NOMO-1 (cell line): Measurements from ENCODE around the gene ABAT.

ENCODE experiments used
- DNase-seq, 2 experiments: peaks; one replicate each; lab custom pipeline; 2025; ENCODE audit not compliant: unreplicated experiment in 2 of 2; lab: John Stamatoyannopoulos, UW

ABAT gene

DNA sequence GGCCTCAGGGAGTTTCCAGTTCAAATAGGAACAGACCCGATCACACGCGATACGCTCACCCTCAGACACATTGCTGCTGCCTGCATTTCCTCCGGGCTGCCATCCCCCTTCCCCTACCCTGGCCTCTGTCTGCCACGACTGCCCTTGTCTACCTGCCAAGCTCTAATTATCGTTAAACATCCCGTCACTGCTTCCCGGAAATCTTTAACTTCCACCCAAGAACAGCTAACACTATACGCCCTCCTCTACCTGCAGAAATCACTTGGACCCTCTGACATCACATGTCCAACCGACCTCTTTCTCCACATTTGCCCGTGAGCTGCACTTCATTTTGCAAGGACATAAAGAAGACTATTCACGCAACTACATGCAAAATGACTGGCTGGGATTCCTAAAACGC is 40.4 kb downstream of the ABAT start:
- DNase-seq: no peak

DNA sequence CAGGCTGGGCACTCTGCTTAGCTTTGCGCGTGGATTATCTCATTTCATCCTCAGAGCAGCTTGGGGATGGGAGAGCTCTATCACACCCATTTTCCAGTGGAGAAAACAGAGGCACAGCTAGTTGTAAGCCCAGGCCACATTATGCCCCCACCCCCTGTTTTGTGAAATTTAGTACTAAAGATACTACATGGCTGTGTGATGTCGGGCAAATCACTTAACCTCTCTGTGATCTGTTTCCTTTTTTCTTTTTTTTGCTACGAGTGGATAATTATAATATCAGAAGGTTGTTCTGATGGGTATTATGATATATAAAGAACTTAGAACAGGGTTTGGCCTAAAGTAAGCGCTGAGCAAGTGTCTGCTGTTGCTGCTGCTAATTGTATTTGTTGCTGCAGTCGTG is 41.6 kb downstream of the ABAT start:
- no peak for DNase-seq

DNA sequence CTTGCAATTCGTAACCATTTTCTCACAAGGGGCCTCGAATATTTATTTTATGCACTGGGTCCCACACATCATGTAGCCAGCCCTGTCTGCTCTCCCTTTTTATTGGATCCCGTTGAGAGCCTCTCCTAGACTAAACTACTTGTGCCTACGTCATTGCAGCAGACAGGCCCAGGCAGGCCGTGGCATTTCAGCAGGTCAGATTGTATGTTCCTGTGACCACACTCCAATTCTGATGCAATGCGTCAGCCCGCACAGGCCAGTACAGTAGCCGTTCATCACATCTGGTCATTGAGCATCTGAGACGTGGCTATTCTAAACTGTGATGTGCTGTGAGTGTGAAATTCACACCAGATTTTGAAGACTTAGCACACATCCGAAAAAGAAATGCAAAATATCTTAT is 42.2 kb downstream of the ABAT start:
- DNase-seq: no peak

DNA sequence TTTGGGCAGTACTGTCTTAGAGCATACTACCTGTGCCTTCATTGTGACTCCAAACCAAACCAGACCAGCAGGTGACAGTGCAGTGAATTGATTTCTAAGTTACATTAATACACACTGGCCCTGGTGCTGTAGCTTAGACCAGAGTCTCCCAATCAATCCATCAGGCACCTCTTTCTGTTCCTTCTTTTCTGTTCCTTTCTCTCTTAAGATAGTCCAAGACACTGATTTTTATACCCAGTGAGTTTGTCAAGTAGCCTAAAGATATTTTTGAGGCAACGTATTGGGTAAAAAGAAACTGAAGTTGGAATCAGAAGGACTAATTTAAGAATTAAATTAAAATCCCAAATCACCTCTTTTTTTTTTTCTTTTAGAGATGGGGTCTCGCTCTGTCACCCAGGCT is 43.1 kb downstream of the ABAT start:
- DNase-seq: no peak

DNA sequence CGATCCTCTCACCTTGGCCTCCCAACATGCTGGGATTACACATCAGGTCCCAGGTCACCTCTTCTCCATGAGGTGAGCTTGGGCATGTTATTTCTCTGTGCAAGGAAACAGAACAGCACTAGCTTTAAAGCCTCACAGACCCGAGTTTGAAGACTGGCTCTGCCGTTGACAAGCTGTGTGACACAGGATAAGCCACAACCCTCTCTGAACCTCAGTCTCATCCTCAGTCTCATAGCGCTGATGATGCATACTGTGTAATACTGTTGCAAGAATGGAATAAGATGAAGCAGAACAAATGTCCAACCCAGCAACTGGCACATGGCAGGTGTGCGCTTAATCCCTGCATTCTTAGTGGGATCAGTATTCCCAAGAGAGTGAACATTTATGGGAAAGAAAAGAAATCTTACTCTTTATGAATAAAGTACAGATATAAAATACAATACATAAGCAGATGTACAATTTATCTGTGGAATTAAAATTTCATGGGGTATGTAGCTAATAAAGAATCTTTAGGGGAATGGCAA is 43.5 kb downstream of the ABAT start:
- no peak for DNase-seq

DNA sequence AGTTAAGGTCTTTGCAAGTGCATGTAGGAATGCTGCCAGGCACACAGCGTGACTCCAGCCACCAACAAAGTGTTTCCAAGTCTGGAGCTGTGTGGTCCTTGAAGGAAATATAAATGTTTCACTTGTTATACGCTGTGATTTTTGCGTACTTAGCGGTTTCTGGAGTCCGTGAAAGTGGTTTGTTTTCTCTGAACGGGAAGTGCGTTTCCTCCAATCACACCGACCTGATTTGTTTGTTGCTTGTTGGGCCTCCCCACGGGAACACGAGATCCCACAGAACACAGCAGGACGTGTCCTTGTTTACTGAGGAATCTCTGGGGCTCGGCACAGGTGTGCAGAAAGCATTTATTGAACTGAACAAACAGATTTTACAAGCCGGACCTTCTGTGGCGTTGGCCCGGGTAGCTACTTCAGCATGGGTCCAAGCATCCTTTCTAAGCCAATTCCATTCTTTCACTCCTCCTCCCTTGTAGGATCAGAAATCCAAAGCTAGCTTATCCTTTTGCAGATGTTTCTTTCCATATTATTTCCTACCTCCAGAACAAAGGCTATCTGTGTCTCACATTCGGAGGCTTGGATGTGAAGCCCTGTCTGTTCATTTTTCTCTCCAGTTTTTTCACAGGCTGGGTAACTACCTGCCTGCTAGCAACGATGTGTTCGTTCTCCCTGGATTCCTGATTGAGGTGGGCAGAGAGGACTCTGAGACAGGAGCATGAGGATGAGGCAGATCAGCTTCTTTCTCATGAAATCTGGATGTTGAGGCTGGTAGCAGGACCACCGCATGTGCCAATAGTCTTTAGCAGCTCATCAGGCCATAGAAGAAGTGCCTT is 44.6 kb downstream of the ABAT start:
- no peak for DNase-seq

DNA sequence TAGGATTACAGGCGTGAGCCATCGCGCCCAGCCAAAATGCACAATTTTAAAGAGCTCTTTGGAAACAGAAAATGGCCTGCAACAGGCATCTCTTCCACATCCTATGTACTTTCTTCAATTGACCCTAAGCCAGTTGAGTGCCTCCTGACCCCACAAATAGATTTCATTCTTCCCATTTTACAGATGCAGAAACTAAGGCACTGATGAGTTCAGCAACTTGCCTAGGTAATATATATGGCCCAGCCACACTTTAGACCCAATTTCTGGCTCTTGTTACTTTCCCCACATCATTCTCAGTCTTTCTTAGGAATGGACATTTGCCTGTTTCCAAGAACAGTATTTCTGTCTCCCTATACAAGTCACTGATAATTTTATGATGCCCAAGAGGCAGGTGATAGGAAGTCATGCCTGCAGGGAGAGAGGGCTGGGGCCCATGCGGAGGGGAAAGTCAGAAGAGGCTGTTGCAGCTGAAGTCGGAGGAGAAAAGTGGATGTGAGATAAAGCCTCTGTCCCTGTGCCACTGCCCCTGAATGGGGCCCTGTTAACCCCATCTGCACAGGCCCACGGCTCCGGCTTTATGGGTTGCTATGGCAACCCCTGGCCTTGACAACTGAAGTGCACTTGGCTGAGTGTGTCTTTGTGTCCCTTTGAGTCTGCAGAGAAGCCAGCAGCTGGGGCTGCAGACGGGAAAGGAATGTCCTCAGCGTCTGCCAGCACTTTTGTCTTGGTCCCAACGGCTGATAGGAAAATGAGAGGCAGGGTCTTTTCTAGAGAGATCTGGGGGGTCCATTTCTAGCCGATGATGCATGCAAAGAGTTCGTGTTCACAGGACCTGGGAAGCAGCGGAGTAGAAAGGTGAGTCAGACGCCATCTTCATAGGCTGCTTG is 45.9 kb downstream of the ABAT start:
- DNase-seq: peak in 1 of 2 experiments; percentile 7

DNA sequence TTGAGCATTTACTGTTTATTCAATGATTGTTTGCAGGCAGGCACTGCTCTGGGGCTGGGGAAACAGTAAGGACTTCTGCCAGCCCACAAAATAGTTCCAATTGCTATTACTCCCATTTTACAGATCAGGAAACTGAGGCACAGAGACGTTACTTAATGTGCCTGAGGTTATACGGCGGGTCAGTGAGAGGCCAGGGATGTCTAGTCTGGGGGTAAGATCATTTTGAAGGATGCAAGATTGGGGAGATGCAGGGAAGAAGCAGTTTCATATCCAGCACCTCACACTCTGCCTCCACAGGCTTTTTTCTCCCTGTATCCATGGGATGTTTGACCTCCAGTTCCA is 46.5 kb downstream of the ABAT start:
- no peak for DNase-seq

DNA sequence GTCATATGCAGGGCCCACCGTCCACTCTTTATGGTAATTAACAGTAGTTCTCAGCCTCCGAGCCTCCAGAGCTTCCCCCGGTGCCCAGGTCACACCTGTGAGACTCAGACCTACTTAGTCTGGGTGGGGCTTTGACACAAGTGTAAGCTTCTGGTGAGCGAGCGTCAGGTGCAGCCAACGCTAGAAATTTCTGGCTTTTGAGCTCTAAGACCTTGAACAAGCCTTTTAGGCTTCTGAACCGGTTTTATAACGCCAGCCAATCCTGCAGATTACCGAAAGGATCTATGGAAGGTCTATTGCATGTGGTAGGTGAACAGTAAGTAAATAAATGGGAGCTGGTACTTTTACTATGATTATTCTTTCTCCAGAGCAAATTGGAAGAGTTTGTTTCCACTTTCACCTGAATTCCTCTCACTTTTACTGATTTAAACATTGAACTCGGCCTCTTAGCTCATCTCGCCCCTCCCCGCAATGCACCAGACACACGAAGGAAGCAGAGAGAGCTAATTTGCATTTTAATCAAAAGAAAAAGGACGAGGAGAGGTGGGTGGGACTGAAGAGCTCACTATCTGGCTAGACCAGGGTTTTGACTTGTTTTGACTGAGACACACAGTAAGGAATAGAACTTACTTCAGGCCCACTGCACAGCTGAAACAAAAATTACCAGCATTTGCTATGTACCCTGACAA is 47.1 kb downstream of the ABAT start:
- no peak for DNase-seq

DNA sequence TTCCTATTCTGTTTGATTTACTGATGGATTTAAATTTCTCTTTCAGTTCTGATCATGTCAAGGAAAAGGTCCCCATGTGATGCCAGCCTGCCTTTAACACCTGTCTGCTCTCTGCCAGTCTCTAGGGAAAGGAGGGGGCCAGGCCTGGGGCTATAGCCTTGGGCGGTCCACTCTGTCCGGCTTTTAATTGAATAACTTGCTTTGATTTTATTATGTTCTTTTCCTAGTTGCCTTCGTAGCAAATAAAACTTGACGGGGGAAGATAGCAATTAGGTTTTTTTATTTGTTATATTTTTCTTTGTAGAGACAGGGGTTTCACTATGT is 47.6 kb downstream of the ABAT start:
- DNase-seq: no peak

DNA sequence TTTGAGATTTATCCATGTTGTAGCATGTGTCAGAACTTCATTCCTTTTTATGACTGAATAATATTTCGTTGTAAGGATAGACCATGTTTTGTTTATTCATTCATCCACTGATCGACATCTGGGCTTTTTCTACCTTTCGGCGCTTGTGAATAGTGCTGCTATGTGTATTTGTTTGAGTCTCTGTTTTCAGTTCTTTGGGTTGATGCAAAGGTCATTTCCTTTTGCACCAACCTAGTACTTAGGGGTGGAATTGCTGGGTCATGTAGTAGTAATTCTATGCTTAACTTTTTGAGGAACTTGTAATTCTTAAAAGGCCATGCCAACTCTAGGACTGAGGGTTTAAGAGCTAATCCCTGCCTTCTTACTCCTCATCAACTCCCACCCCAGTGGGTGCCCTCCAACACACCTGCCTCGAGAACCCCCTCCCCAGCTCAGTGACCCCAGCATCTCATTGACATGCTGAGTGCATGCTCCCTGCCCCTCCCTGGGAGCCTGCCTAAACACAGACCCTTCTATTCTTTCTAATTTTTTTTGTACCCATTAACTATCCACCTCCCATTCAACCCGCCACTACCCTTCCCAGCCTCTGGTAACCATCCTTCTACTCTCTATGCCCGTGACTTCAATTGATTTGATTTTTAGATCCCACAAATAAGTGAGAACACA is 51.2 kb downstream of the ABAT start:
- peak in 1 of 2 experiments; percentile 5 for DNase-seq

DNA sequence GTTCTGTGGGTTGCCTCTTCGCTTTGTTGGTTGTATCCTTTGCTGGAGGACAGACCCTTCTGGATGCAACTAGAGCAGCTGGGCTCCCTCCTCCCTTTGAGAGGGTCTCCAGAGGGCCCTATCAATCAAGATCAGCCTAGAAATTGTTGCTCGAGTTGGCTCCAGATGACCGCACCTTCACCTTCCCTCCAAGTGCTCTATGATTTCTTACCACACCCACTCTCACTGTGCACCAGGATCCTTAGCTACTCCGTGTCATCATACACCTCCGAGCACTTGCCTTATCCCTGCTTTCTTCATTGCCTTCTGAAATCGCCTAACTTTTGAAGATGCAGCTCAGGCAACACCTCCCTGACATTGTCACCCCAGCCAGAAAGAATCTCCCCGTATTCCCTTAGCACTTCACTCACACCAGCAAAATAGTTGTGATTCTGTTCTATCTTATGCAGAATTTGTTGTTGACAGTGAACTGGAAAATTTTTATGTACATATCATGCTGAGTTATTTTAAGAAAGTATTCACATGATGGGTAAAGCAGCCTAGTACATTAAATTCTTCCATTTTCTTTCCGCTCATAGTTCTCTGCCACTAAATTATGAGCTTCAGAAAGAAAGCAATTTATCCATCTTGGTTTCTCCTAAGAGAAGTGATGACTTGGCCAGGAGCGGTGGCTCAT is 52.9 kb downstream of the ABAT start:
- no peak for DNase-seq

DNA sequence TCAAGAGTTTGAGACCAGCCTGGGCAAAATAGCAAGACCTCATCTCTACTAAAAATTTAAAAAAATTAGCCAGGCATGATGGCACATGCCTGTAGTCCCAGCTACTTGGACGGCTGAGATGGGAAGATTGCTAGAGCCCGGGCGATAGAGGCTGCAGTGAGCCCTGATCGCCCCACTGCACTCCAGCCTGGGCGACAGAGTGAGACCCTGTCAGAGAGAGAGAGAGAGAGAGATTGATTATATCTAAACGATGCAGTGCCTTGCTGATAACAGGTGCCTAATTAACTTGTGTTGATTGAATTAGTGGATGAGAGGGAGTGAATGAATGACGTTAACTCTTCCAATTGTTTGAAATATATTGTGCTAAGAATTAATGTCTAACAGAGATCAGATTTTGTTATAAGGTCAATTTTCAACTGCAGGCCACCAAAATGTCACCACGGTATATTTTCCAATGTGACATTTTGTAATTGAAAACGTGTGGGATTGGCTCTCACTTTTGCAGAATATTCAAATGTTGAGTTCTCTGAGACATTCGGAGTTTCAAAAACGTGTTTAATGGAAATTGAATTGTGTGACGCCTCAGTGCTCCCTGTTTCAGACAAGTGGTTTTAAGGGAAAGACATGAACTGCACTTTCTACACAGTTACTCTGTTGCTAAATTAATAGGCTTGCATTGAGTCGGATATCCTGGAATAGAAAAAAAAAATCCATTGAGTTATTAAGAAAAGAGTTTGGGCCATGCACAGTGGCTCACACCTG is 53.6 kb downstream of the ABAT start:
- no peak for DNase-seq

DNA sequence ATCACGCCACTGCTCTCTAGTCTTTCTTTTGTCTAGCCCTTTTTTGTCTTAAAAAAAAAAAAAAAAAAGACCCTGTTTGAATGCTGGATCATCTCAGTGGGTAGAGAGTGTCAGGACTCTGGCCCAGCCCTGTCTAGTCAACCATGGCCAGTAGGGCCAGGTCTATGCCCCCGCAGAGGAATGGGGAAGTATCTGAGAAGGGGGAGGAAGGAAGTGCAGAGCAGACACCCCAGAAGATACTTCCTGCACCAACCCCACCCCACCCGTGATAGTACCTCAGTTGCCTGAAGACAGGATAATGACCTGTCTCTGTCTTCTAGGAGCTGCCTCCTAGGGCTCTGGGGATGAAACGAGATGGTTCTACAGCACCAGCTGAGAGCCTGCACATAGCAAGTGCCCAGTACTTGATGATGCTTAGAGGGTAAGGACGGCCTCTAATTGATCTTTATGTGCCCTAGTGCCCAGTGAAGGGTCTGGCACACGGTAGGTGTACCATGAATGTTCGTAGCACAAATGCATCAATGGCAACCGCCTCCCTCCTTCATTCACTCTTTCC is 55.4 kb downstream of the ABAT start:
- DNase-seq: peak; percentile 59 to 65

DNA sequence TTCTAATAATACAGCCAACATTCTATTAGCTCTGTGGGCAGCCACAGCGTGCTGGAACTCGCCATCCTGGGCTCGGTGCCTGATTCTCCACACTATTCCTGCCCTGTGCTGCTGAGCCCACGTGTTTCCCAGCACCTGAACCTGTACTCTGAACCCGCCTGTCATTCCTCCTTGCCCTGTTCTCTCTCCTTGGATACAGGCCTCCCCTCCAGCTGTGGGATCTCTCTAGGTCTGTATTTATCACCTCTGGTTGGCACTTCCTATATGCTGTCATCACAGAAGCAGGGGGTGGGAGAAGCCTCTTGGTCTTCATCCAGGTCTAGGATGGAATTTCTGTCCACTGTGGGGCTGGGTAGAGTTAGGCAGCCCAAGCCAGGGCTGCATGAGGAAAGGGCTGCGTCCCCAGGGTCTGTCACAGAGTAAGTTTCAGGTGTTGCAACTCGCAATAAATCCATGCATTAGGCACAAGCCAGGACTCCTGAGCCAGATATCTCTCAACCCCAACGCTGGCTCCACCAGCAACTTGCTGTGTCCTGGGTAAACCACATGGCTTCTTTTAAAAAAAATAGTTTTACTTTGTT is 56.0 kb downstream of the ABAT start:
- no peak for DNase-seq

DNA sequence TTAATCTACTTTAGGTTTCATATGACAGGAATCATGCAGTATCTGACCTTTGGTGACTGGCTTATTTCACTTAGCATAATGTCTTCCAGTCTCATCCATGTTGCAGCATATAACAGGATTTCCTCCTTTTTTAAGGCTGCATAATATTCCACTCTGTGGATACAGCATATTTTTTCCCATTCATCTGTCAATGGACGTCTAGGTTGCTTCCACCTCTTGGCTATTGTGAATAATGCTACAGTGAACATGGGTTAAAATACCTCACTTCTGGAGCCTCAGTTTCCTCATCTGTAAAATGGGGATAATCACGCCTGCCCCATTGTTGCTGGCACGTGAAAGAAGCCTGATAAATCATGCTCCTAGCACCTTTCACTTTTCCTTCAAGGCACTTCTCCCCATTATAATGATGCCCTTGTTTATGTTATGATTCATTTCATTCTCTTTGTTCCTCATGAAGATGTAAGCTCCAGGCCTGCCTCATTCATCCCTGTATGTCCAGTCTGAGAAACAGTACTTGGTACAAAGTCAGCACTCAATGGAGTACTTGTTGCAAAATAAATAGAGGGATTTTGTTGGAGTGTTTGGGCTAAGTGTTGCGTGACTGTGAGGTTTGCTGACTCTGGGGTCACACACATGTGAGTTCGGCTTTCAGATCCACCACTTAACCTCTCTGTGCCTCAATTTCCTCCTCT is 59.6 kb downstream of the ABAT start:
- no peak for DNase-seq

DNA sequence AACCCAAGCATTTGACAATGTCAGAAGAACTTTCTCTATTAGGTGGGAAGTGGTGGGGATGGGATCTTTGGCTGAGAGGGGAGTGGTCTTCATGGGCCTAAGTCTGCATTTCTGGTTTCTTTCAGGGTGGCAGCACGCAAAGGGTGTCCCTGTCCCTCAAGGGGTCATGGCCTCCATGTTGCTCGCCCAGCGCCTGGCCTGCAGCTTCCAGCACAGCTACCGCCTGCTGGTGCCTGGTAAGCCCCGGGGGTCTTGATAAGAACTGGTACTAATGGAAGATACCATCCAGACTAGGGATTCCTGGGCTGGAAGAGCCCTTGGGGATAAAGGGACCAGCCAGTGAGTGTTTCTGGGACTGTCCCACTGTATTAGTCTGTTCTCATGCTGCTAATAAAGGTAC is 61.2 kb downstream of the ABAT start:
- DNase-seq: no peak

DNA sequence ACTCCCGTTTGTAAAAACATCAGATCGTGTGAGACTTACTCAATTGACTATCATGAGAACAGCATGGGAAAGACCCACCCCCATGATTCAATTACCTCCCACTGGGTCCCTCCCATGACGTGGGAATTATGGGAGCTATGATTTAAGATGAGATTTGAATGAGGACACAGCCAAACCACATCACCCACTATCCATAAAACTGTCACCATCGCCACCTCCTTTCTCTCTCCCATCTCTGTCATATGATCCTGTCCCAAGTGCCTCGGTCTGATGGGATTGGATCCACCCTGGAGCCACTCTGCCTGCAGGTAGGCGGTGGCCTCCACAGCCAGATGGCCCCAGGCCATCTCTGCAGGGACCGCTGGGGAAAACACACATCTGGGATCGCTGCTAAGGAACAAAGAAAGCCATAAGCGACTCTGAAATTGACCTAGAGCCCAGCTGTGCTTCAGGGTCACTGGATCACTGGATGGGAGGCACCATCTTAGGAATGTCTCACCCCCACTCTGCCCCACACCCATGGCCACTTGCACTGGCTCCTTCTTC is 61.8 kb downstream of the ABAT start:
- no peak for DNase-seq
